Naive thymus-derived CD4-positive, alpha-beta T cell (primary cell): ENCODE data around the gene TDRD10. TPM values are rescaled to one million over a fixed set of nuclear protein-coding genes. Genes with fewer than 3 reads are reported as not detected.
"Not testable (repeated sequence)": the region's sequence is repeated elsewhere in the genome, so short reads cannot be mapped to it uniquely, and the experiment has no call there.

Experiments used
- ATAC-seq: fragments of 150-1000 bp; cut with Tn5 transposase; 2 replicates; pipeline ENCODE4 v1.10.0; 2021; ENCODE audit warnings: mild to moderate bottlenecking, moderate library complexity
- CTCF ChIA-PET: fragments of 350-600 bp; sonication (Branson Sonifier 250); formaldehyde crosslinking; loops from one replicate; lab custom pipeline; 2021; ENCODE audit warnings: antibody characterized with exemption; lab: Charles Lee
- POLR2A ChIA-PET: fragments of 350-600 bp; sonication (Branson Sonifier 250); formaldehyde crosslinking; loops from one replicate; lab custom pipeline; 2021; ENCODE audit warnings: antibody characterized with exemption, inconsistent platforms; lab: Charles Lee
- DNase-seq, 9 donors: peaks; one replicate each; pipeline versions ENCODE4 v3.0.0 to v3.0.0-alpha.2; 2020 to 2022; ENCODE audit warnings: mixed read lengths in 1 of 9
- H3K27ac ChIP-seq: one replicate; pipeline ENCODE4 v1.7.0; 2013; ENCODE audit warnings: mild to moderate bottlenecking, low read depth, low read length, moderate library complexity
- H3K27me3 ChIP-seq, 2 donors: one replicate each; pipeline ENCODE4 v1.7.0; 2013; ENCODE audit warnings: low read length in 2 of 2, mild to moderate bottlenecking in 2 of 2, moderate library complexity in 2 of 2; ENCODE audit not compliant: control insufficient read depth in 2 of 2, insufficient read depth in 2 of 2
- H3K36me3 ChIP-seq, 3 experiments: 1 replicate in 2 of 3; 2 replicates in 1 of 3; pipeline ENCODE4 v1.7.0; 2013; ENCODE audit warnings: low read length in 3 of 3, mild to moderate bottlenecking in 3 of 3, moderate library complexity in 1 of 3; ENCODE audit not compliant: insufficient read depth in 3 of 3, control insufficient read depth in 2 of 3
- H3K4me1 ChIP-seq, 2 donors: one replicate each; pipeline ENCODE4 v1.7.0; 2013; ENCODE audit warnings: low read length in 2 of 2, mild to moderate bottlenecking in 2 of 2, moderate library complexity in 1 of 2; ENCODE audit not compliant: control insufficient read depth in 2 of 2, insufficient read depth in 2 of 2
- H3K4me3 ChIP-seq: 2 replicates; pipeline ENCODE4 v1.7.0; 2013; ENCODE audit warnings: mild to moderate bottlenecking, low read length
- H3K9me3 ChIP-seq, 3 experiments: 1 replicate in 2 of 3; 2 replicates in 1 of 3; pipeline ENCODE4 v1.7.0; 2013; ENCODE audit warnings: low read length in 3 of 3; ENCODE audit not compliant: control insufficient read depth in 2 of 3
- H3K27ac Mint-ChIP-seq, 9 donors: one replicate each; pipeline ENCODE4 v1.8.0; 2020 to 2022; ENCODE audit warnings: mixed read lengths in 9 of 9, mild to moderate bottlenecking in 8 of 9, moderate library complexity in 5 of 9, inconsistent platforms in 2 of 9
- H3K27me3 Mint-ChIP-seq, 5 donors: one replicate each; pipeline ENCODE4 v1.8.0; 2021 to 2022; ENCODE audit warnings: mixed read lengths in 5 of 5, mild to moderate bottlenecking in 1 of 5
- H3K36me3 Mint-ChIP-seq, 5 donors: one replicate each; pipeline ENCODE4 v1.8.0; 2020 to 2022; ENCODE audit warnings: mixed read lengths in 5 of 5, mild to moderate bottlenecking in 3 of 5, inconsistent platforms in 1 of 5
- H3K4me1 Mint-ChIP-seq, 7 donors: one replicate each; pipeline ENCODE4 v1.8.0; 2020 to 2022; ENCODE audit warnings: mixed read lengths in 7 of 7, mild to moderate bottlenecking in 3 of 7, inconsistent platforms in 1 of 7
- H3K4me3 Mint-ChIP-seq, 10 donors: one replicate each; pipeline ENCODE4 v1.8.0; 2020 to 2022; ENCODE audit warnings: mild to moderate bottlenecking in 10 of 10, mixed read lengths in 10 of 10, moderate library complexity in 6 of 10, inconsistent platforms in 2 of 10
- H3K9me3 Mint-ChIP-seq, 11 donors: one replicate each; pipeline ENCODE4 v1.8.0; 2020 to 2022; ENCODE audit warnings: mixed read lengths in 11 of 11, mild to moderate bottlenecking in 4 of 11, inconsistent platforms in 1 of 11, moderate library complexity in 1 of 11
- intact Hi-C, 2 donors: fragments of 100-400 bp; cut with micrococcal nuclease; formaldehyde crosslinking; loops; one replicate each; pipeline ENCODE4 v1.15.1; 2023
- polyA plus RNA-seq, 2 donors: library from polyadenylated mRNA; unstranded; fragments of 300-500 nt; fragmentation: Illumina TruSeq; gene quantifications; one replicate each; pipeline ENCODE4 v1.2.3, GENCODE V29; 2021
- total RNA-seq, 6 experiments: library from RNA in 5 of 6; stranded (reverse) in 5 of 6; gene quantifications; 1 replicate in 5 of 6; 2 replicates in 1 of 6; pipeline ENCODE4 v1.2.3 and lab custom pipeline; 2021 to 2026

The TDRD10 gene
- total and polyA plus RNA-seq, 7 experiments from 2014 or later: 0.29 TPM; not detected in 6

DNA sequence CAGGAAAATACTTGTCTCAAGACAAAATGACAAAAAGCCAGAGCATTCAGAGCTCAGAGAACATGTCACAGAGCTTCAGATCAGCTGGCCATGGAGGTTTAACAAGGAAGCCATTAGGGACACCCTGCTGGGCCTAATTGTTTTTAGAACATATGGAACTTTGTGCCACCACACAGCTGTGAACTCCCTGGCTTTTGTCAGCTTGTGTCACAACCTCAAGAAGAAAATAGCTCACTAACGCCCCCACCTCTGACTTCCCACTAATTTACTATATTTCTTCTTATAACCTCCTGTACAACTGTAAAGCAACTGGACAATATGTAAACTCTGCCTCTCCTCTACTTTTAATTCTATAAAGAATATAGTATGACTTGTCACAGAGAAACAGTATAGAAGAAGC is 21.0 kb upstream of the TDRD10 start:
- H3K36me3 ChIP-seq: no peaks in the 10 kb centered on the region
- DNase-seq: no peak
- intact Hi-C loops: loop anchor here (2.0 to 5.0 kb wide), 2 partner anchors 76 to 266 kb away; no protein-coding TSS in a partner anchor
- H3K4me3 ChIP-seq: no peak overlapping the region
- ATAC-seq: no peak
- ChIA-PET CTCF (interaction anchor here (0.5 to 4.6 kb wide), 12 partner anchors 11 to 579 kb away, joined by 3 to 44 read pairs (median 4); partner anchors contain the start of gene IL6R), POLR2A (interaction anchor here (0.6 to 2.1 kb wide), 3 partner anchors 61 to 147 kb away, joined by 3 to 7 read pairs (median 3); no protein-coding TSS in a partner anchor)
- no peaks in the 10 kb centered on the region for H3K36me3 Mint-ChIP-seq
- no peaks in the 10 kb centered on the region for H3K27me3 ChIP-seq
- peaks cover 12 to 27% (median 19%) of the 10 kb centered on the region in 7 donors for H3K4me1 Mint-ChIP-seq
- peaks cover 0 to 17% (median 0%) of the 10 kb centered on the region in 5 donors for H3K27me3 Mint-ChIP-seq
- H3K27ac Mint-ChIP-seq: no peak overlapping the region
- peaks cover 0 to 10% of the 10 kb centered on the region in 2 donors for H3K4me1 ChIP-seq
- H3K4me3 Mint-ChIP-seq: no peak overlapping the region
- no peak overlapping the region for H3K27ac ChIP-seq
- no peaks in the 10 kb centered on the region for H3K9me3 Mint-ChIP-seq
- no peaks in the 10 kb centered on the region for H3K9me3 ChIP-seq

DNA sequence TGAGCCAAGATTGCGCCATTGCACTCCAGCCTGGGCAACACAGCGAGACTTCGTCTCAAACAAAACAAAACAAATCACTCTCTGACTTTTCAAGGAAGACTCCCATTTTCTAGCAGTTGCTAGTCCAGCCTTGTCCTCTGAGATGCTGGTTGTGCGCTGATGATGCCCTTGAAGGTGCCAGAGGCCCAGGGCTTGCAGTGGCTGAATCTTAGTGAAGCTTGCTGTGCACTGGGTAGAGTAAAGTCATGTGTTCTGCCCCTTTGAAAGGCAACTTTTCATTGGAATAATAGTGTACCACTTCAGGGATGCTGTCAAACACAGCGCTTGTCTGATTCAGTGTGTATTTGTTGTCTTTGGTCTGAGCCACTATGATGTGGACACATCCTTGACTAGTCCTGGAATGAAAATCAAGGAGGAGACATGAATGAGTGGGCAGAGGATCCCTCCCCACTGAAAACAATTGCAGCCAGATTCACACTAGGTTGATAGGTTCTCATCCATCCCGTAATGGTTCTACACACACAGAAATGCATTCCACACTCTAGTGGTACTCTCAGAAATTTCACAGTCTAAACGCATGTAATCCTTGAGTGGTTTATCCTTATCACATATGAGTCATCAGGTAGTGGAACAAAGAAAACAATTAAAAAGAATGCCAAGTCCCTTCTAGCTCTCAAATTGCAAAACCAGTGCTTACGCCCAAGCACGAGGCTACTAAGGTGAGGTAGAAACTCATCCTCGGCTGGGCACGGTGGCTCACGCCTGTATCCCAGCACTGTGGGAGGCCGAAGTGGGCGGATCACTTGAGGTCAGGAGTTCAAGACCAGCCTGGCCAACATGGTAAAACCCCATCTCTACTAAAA is 17.8 kb upstream of the TDRD10 start:
- peaks cover 0 to 6% (median 5%) of the 10 kb centered on the region in 7 donors for H3K4me1 Mint-ChIP-seq
- H3K27me3 Mint-ChIP-seq: peaks cover 0 to 21% (median 0%) of the 10 kb centered on the region in 5 donors
- H3K27me3 ChIP-seq: no peaks in the 10 kb centered on the region
- POLR2A ChIA-PET: no interaction called here
- H3K4me3 Mint-ChIP-seq: no peak overlapping the region
- H3K27ac ChIP-seq: no peak overlapping the region
- H3K27ac Mint-ChIP-seq: no peak overlapping the region
- DNase-seq (no peak), ATAC-seq (no peak)
- intact Hi-C loops: loop anchor here in 1 of 2 donors (5.0 kb wide), 1 partner anchor 263 kb away; no protein-coding TSS in a partner anchor
- no peak overlapping the region for H3K4me3 ChIP-seq
- H3K36me3 Mint-ChIP-seq: no peaks in the 10 kb centered on the region
- no peaks in the 10 kb centered on the region for H3K4me1 ChIP-seq
- no peaks in the 10 kb centered on the region for H3K9me3 ChIP-seq
- no peaks in the 10 kb centered on the region for H3K9me3 Mint-ChIP-seq
- H3K36me3 ChIP-seq: no peaks in the 10 kb centered on the region
- CTCF ChIA-PET: interaction anchor here (0.7 to 0.9 kb wide), 3 partner anchors 10 to 183 kb away, joined by 3 to 5 read pairs (median 3); no protein-coding TSS in a partner anchor

DNA sequence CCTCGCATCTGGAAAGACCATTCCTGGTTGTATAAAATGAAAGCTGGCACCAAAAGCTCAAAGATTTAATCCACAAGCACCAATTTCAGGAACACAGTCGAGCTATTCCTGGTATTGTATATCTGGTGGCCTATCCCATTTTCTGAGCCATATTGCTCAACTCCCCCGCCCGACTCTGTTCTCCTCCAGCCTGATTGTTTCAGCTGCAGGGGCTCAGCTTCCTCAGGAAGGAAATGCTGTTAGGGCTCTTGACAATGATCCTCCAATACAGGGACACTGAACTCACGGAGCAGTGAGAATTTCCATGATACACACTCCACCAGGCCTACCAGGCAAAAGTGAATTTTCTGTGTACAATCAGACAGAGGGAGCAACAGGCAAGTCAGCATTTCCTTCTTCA is 16.9 kb upstream of the TDRD10 start:
- no peaks in the 10 kb centered on the region for H3K9me3 Mint-ChIP-seq
- H3K27me3 ChIP-seq: no peaks in the 10 kb centered on the region
- H3K9me3 ChIP-seq: no peaks in the 10 kb centered on the region
- ChIA-PET POLR2A (no interaction called here), CTCF (interaction anchor here (0.6 to 0.8 kb wide), 2 partner anchors 45 to 57 kb away, joined by 3 read pairs; no protein-coding TSS in a partner anchor)
- no peak for DNase-seq
- no peaks in the 10 kb centered on the region for H3K4me1 ChIP-seq
- no peaks in the 10 kb centered on the region for H3K36me3 ChIP-seq
- intact Hi-C loops: no loop called here
- no peak for ATAC-seq
- H3K4me3 Mint-ChIP-seq: no peak overlapping the region
- H3K27me3 Mint-ChIP-seq: peaks cover 0 to 28% (median 0%) of the 10 kb centered on the region in 5 donors
- no peak overlapping the region for H3K27ac Mint-ChIP-seq
- no peak overlapping the region for H3K4me3 ChIP-seq
- H3K4me1 Mint-ChIP-seq: peaks cover 0 to 1% (median 0%) of the 10 kb centered on the region in 7 donors
- no peaks in the 10 kb centered on the region for H3K36me3 Mint-ChIP-seq
- no peak overlapping the region for H3K27ac ChIP-seq

DNA sequence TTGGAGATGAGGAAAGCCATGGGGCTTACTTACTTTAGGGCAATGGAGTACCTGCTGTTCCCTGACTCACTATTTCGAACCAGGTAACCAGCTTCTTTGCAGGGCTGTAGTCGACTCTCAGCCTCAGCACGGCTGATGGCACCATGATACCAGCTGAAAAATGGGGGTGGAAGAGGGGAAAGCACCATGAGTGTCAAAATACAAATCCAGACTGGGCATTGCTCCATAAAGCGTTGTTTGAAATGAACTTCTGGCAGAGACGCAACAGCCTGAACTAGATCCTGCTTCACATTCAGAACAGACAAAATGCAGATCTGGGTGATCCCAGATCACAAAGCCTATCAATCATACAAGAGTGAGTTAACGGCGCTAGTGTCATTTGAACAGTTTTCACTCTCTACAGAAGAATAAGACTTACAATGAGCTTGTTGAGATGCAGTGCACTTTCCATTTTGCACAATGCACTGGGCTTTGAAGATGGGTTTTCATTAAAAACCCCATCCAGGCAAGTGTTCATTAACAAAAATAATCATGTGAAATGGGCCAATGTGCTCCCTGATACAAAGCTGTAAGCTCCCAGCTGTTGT is 16.0 kb upstream of the TDRD10 start:
- ATAC-seq: no peak
- Histone ChIP-seq H3K4me1 (no peaks in the 10 kb centered on the region), H3K4me3 (no peak overlapping the region), H3K9me3 (no peaks in the 10 kb centered on the region), H3K27me3 (no peaks in the 10 kb centered on the region), H3K27ac (no peak overlapping the region), H3K36me3 (no peaks in the 10 kb centered on the region)
- no peak for DNase-seq
- POLR2A ChIA-PET: no interaction called here
- Mint-ChIP-seq H3K36me3 (no peaks in the 10 kb centered on the region), H3K27me3 (peaks cover 0 to 33% (median 0%) of the 10 kb centered on the region in 5 donors), H3K27ac (no peak overlapping the region), H3K4me1 (peaks cover 0 to 5% (median 0%) of the 10 kb centered on the region in 7 donors), H3K9me3 (peaks cover 0 to 1% (median 0%) of the 10 kb centered on the region in 11 donors), H3K4me3 (no peak overlapping the region)
- intact Hi-C loops: no loop called here
- CTCF ChIA-PET: interaction anchor here (0.7 to 1.7 kb wide), 3 partner anchors 37 to 118 kb away, joined by 3 to 6 read pairs (median 3); no protein-coding TSS in a partner anchor

DNA sequence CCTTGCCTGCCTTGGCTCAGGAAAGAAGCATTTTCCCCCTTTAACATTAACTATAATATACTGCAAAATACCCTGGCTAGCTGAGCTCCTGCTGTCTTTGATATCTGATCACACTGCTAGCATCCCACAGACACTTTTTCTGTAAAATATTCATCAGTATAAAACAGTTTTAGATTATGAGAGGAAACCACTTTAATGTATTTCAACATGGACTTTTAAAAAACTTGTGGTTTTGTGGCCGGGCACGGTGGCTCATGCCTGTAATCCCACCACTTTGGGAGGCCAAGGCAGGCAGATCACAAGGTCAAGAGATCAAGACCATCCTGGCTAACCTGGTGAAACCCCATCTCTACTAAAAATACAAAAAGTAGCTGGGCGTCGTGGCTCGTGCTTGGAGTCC is 15.3 kb upstream of the TDRD10 start:
- POLR2A ChIA-PET: interaction anchor here (0.7 kb wide), 1 partner anchor 112 kb away, joined by 4 read pairs; no protein-coding TSS in a partner anchor
- not testable (repeated sequence) for H3K4me1 ChIP-seq, H3K27me3 ChIP-seq

DNA sequence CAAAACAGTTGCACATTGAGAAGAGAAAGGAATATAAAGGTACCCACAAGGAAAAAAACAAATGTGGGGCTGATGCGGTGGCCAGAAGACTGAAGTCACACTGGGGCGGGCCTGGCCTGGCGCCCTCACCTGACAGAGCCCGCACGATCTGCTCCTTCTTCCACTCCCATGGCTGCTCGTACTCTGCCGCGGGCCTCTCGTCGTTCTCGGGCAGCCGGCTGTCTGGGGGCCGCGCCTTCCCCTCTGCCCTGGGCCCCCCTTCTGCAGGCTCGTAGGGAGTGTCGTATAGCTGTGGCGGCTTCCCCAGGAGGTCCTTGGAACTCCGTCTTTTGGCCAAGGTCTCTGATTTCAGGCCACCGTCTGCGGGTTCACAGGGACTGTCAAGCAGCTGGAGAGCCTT is 13.1 kb upstream of the TDRD10 start:
- ChIA-PET CTCF (interaction anchor here (1.8 kb wide), 1 partner anchor 9 kb away, joined by 4 read pairs; no protein-coding TSS in a partner anchor), POLR2A (no interaction called here)

More for the DNA sequence above, 15.3 kb upstream of the TDRD10 start:
- ATAC-seq, H3K36me3 ChIP-seq, intact Hi-C loops, H3K36me3 Mint-ChIP-seq, H3K9me3 Mint-ChIP-seq, H3K4me1 Mint-ChIP-seq, H3K27ac ChIP-seq, H3K4me3 ChIP-seq, H3K27ac Mint-ChIP-seq, H3K4me3 Mint-ChIP-seq, DNase-seq, H3K9me3 ChIP-seq: not testable (repeated sequence)
- H3K27me3 Mint-ChIP-seq: peaks cover 0 to 39% (median 0%) of the 10 kb centered on the region in 5 donors
- CTCF ChIA-PET: interaction anchor here (0.7 to 1.7 kb wide), 3 partner anchors 36 to 119 kb away, joined by 3 to 6 read pairs (median 3); no protein-coding TSS in a partner anchor

More for the DNA sequence above, 13.1 kb upstream of the TDRD10 start:
- Mint-ChIP-seq H3K36me3 (no peaks in the 10 kb centered on the region), H3K9me3 (peaks cover 0 to 1% (median 0%) of the 10 kb centered on the region in 11 donors), H3K27me3 (peaks cover 0 to 38% (median 0%) of the 10 kb centered on the region in 5 donors), H3K4me3 (no peak overlapping the region), H3K4me1 (peaks cover 16 to 27% (median 20%) of the 10 kb centered on the region in 7 donors), H3K27ac (no peak overlapping the region)
- DNase-seq: no peak
- Histone ChIP-seq H3K27ac (no peak overlapping the region), H3K4me1 (peaks cover 16 to 18% of the 10 kb centered on the region in 2 donors), H3K9me3 (no peaks in the 10 kb centered on the region), H3K4me3 (no peak overlapping the region), H3K27me3 (no peaks in the 10 kb centered on the region), H3K36me3 (no peaks in the 10 kb centered on the region)
- intact Hi-C loops: no loop called here
- ATAC-seq: no peak
